Neural progenitor cell (in vitro differentiated cells): Measurements from ENCODE around the gene CASQ1. TPM values are rescaled to one million over a fixed set of nuclear protein-coding genes. Genes with fewer than 3 reads are reported as not detected.

Experiments
- DNase-seq: peaks from one replicate; pipeline ENCODE4 v3.0.0-alpha.2; 2016; ENCODE audit warnings: low spot score
- H2AFZ ChIP-seq: fragments of 200-600 bp; sonication (generic); replicated peaks from 2 replicates; pipeline ENCODE4 v1.6.1; 2016; ENCODE audit warnings: antibody characterized with exemption
- H3F3A ChIP-seq: fragments of 200-600 bp; sonication (generic); 2 replicates; pipeline ENCODE4 v1.6.1; 2016; ENCODE audit warnings: antibody characterized with exemption, low read depth
- H3K27ac ChIP-seq: fragments of 200-600 bp; sonication (generic); 2 replicates; pipeline ENCODE4 v1.5.1; 2016; ENCODE audit warnings: mild to moderate bottlenecking
- H3K27me3 ChIP-seq: fragments of 200-600 bp; sonication (generic); 2 replicates; pipeline ENCODE4 v1.6.1; 2016; ENCODE audit warnings: mild to moderate bottlenecking, moderate library complexity
- H3K36me3 ChIP-seq: fragments of 200-600 bp; sonication (generic); 2 replicates; pipeline ENCODE4 v1.5.1; 2016
- H3K4me1 ChIP-seq: fragments of 200-600 bp; sonication (generic); 2 replicates; pipeline ENCODE4 v1.6.1; 2016; ENCODE audit warnings: mixed run types
- H3K4me2 ChIP-seq: fragments of 200-600 bp; sonication (generic); 2 replicates; pipeline ENCODE4 v1.6.1; 2016
- H3K4me3 ChIP-seq: fragments of 200-600 bp; sonication (generic); 2 replicates; pipeline ENCODE4 v1.5.1; 2016
- H3K79me2 ChIP-seq: fragments of 200-600 bp; sonication (generic); 2 replicates; pipeline ENCODE4 v1.6.1; 2016; ENCODE audit warnings: low read depth
- H3K9ac ChIP-seq: fragments of 200-600 bp; sonication (generic); 2 replicates; pipeline ENCODE4 v1.6.1; 2016
- H3K9me3 ChIP-seq: fragments of 200-600 bp; sonication (generic); 2 replicates; pipeline ENCODE4 v1.5.1; 2016; ENCODE audit warnings: low read depth
- H4K20me1 ChIP-seq: fragments of 200-600 bp; sonication (generic); 2 replicates; pipeline ENCODE4 v1.6.1; 2016; ENCODE audit warnings: low read depth
- H3K27ac Mint-ChIP-seq: 3 replicates; pipeline ENCODE4 v1.8.0; 2021; ENCODE audit warnings: mixed read lengths
- H3K27me3 Mint-ChIP-seq: 2 replicates; pipeline ENCODE4 v1.8.0; 2022; ENCODE audit warnings: low read depth, mild to moderate bottlenecking, inconsistent platforms, moderate library complexity, mixed read lengths; ENCODE audit not compliant: insufficient read depth
- H3K36me3 Mint-ChIP-seq: 3 replicates; pipeline ENCODE4 v1.8.0; 2021; ENCODE audit warnings: mixed read lengths
- H3K4me1 Mint-ChIP-seq: 3 replicates; pipeline ENCODE4 v1.8.0; 2021; ENCODE audit warnings: mixed read lengths
- H3K4me3 Mint-ChIP-seq: 3 replicates; pipeline ENCODE4 v1.8.0; 2021; ENCODE audit warnings: mild to moderate bottlenecking, moderate library complexity, mixed read lengths
- H3K9me3 Mint-ChIP-seq: 3 replicates; pipeline ENCODE4 v1.8.0; 2020; ENCODE audit warnings: mixed read lengths
- EZH2 ChIP-seq: fragments of 200-600 bp; sonication (generic); IDR thresholded peaks from 2 replicates; pipeline ENCODE4 v1.6.1; 2017; ENCODE audit warnings: antibody characterized with exemption, mild to moderate bottlenecking, moderate library complexity
- EZH2phosphoT487 ChIP-seq: fragments of 200-600 bp; sonication (generic); IDR thresholded peaks from 2 replicates; pipeline ENCODE4 v1.6.1; 2017; ENCODE audit warnings: antibody characterized with exemption
- total RNA-seq: library from RNA; depleted of rRNA; stranded (reverse); fragments of >200 nt; gene quantifications from 2 replicates; pipeline ENCODE4 v1.2.3, GENCODE V29; 2015; ENCODE audit warnings: low replicate concordance
- TF ChIP-seq, protein P1 (sequence below): fragments of 200-600 bp; sonication (generic); IDR thresholded peaks from 2 replicates; pipeline ENCODE4 v1.5.1; 2017; ENCODE audit warnings: antibody characterized with exemption, mild to moderate bottlenecking

CASQ1 gene
- total RNA-seq, 1 donor from 2014 or later = not detected

GRCh38 chr1:160239582-160240299 is 49.4 kb downstream of the CASQ1 start:
- Histone ChIP-seq H3F3A (peaks cover 3% of the 10 kb centered on the region), H3K36me3 (peaks cover 28% of the 10 kb centered on the region), H2AFZ (no peak overlapping the region), H3K9ac (no peak overlapping the region), H3K27me3 (no peaks in the 10 kb centered on the region), H3K4me1 (no peaks in the 10 kb centered on the region), H3K4me3 (no peak overlapping the region), H3K79me2 (peaks cover 23% of the 10 kb centered on the region), H3K9me3 (no peaks in the 10 kb centered on the region), H4K20me1 (peaks cover 29% of the 10 kb centered on the region), H3K27ac (no peak overlapping the region), H3K4me2 (no peak overlapping the region)
- DNase-seq = no peak
- peaks cover 28% of the 10 kb centered on the region for H3K36me3 Mint-ChIP-seq
- no peaks in the 10 kb centered on the region for H3K4me1 Mint-ChIP-seq
- TF ChIP-seq, protein P1, sequence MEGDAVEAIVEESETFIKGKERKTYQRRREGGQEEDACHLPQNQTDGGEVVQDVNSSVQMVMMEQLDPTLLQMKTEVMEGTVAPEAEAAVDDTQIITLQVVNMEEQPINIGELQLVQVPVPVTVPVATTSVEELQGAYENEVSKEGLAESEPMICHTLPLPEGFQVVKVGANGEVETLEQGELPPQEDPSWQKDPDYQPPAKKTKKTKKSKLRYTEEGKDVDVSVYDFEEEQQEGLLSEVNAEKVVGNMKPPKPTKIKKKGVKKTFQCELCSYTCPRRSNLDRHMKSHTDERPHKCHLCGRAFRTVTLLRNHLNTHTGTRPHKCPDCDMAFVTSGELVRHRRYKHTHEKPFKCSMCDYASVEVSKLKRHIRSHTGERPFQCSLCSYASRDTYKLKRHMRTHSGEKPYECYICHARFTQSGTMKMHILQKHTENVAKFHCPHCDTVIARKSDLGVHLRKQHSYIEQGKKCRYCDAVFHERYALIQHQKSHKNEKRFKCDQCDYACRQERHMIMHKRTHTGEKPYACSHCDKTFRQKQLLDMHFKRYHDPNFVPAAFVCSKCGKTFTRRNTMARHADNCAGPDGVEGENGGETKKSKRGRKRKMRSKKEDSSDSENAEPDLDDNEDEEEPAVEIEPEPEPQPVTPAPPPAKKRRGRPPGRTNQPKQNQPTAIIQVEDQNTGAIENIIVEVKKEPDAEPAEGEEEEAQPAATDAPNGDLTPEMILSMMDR = no peak
- no peak for TF ChIP-seq EZH2phosphoT487
- no peak for TF ChIP-seq EZH2
- no peaks in the 10 kb centered on the region for H3K9me3 Mint-ChIP-seq
- H3K27me3 Mint-ChIP-seq = no peaks in the 10 kb centered on the region
- no peak overlapping the region for H3K4me3 Mint-ChIP-seq
- H3K27ac Mint-ChIP-seq = no peak overlapping the region

DNA sequence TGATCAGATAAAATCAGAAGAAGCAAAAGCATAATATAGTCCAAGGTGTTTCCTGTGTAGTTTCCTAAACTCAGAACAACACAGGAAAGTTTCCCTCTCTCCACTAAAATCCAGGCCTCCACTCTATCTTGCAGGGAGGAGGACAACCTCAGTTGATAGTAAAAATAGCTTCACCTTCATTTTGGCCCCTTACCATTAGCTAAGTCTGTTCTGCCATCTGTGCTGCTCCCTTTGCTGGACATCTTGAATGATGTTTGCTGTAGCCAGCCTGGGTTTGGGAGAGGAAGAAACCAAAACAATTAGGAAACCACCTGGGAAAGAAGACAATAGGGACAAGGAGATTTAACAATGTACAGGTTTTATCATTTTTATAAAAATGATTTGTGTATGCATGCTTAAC is 53.4 kb downstream of the CASQ1 start:
- H3K79me2 ChIP-seq = peaks cover 63% of the 10 kb centered on the region
- no peak overlapping the region for H3K4me3 ChIP-seq
- H3K4me3 Mint-ChIP-seq = no peak overlapping the region
- H4K20me1 ChIP-seq = peaks cover 58% of the 10 kb centered on the region
- H3K9me3 Mint-ChIP-seq = no peaks in the 10 kb centered on the region
- no peak overlapping the region for H3K4me2 ChIP-seq
- H3K4me1 ChIP-seq = peaks cover 8% of the 10 kb centered on the region
- no peaks in the 10 kb centered on the region for H3K27me3 ChIP-seq
- no peak overlapping the region for H3K27ac ChIP-seq
- H3K9me3 ChIP-seq = no peaks in the 10 kb centered on the region
- peaks cover 15% of the 10 kb centered on the region for H3K4me1 Mint-ChIP-seq
- no peak overlapping the region for H3K27ac Mint-ChIP-seq
- H3F3A ChIP-seq = no peaks in the 10 kb centered on the region
- peaks cover 17% of the 10 kb centered on the region for H3K36me3 Mint-ChIP-seq
- H2AFZ ChIP-seq = no peak overlapping the region
- peaks cover 17% of the 10 kb centered on the region for H3K36me3 ChIP-seq
- TF ChIP-seq, protein P1 = no peak
- no peak for TF ChIP-seq EZH2phosphoT487
- TF ChIP-seq EZH2 = no peak
- no peak overlapping the region for H3K9ac ChIP-seq
- DNase-seq = no peak
- H3K27me3 Mint-ChIP-seq = no peaks in the 10 kb centered on the region

GRCh38 chr1:160244209-160244608 is 53.8 kb downstream of the CASQ1 start:
- Histone ChIP-seq H3K27ac (no peak overlapping the region), H3K9ac (no peak overlapping the region), H2AFZ (no peak overlapping the region), H3K36me3 (peaks cover 14% of the 10 kb centered on the region), H3K9me3 (no peaks in the 10 kb centered on the region), H4K20me1 (peaks cover 62% of the 10 kb centered on the region), H3K79me2 (peaks cover 68% of the 10 kb centered on the region), H3K4me2 (no peak overlapping the region), H3K4me1 (peaks cover 8% of the 10 kb centered on the region), H3K27me3 (no peaks in the 10 kb centered on the region), H3K4me3 (no peak overlapping the region), H3F3A (no peaks in the 10 kb centered on the region)
- H3K27ac Mint-ChIP-seq = no peak overlapping the region
- H3K27me3 Mint-ChIP-seq = no peaks in the 10 kb centered on the region
- TF ChIP-seq, protein P1 = no peak
- TF ChIP-seq EZH2phosphoT487 (no peak), EZH2 (no peak)
- no peaks in the 10 kb centered on the region for H3K9me3 Mint-ChIP-seq
- no peak overlapping the region for H3K4me3 Mint-ChIP-seq
- H3K4me1 Mint-ChIP-seq = peaks cover 15% of the 10 kb centered on the region
- DNase-seq = no peak
- peaks cover 14% of the 10 kb centered on the region for H3K36me3 Mint-ChIP-seq
